ENCODE measurements around the gene KCNH3.

GRCh38 chr12:49535921-49536525 is 2.8 kb upstream of the KCNH3 start:
- TF ChIP-seq MAX (IDR thresholded peaks at IDR 0.05) (no peak), POLR2A (IDR thresholded peaks at IDR 0.05; ENCODE audit: control extremely low read depth in 1 of 2, low read depth in 2 of 2, low read length in 2 of 2) (no peak), CTCF (IDR thresholded peaks at IDR 0.05; ENCODE audit: control extremely low read depth in 1 of 3, insufficient read depth in 1 of 3, low read depth in 1 of 3, low read length in 3 of 3) (no peak), HDAC6 (IDR thresholded peaks at IDR 0.05; ENCODE audit: low read depth, low read length) (no peak), ZNF274 (IDR thresholded peaks at IDR 0.05; ENCODE audit: borderline replicate concordance, extremely low read depth, low read length) (no peak), SP1 (IDR thresholded peaks at IDR 0.05; ENCODE audit: low read depth, low read length) (no peak), USF2 (IDR thresholded peaks at IDR 0.05; ENCODE audit: low read length) (no peak), EZH2 (IDR thresholded peaks at IDR 0.05; ENCODE audit: low read depth, low read length, severe bottlenecking) (no peak), SIRT6 (IDR thresholded peaks at IDR 0.05; ENCODE audit: low read length) (no peak), GABPA (IDR thresholded peaks at IDR 0.05; ENCODE audit: borderline replicate concordance, insufficient read depth, low read length) (no peak), SIX5 (IDR thresholded peaks at IDR 0.05; ENCODE audit: low read depth, low read length) (no peak), CEBPB (IDR thresholded peaks at IDR 0.05; ENCODE audit: low read depth, low read length) (no peak), SUZ12 (IDR thresholded peaks at IDR 0.05; ENCODE audit: low read length) (no peak), RBBP5 (IDR thresholded peaks at IDR 0.05; ENCODE audit: borderline replicate concordance, low read depth, low read length) (no peak)

Data from H1 (cell line).